Measurements from ENCODE around the gene ARID1B.
"Not testable (repeated sequence)": the region's sequence is repeated elsewhere in the genome, so short reads cannot be mapped to it uniquely, and the experiment has no call there.

The ARID1B gene

DNA sequence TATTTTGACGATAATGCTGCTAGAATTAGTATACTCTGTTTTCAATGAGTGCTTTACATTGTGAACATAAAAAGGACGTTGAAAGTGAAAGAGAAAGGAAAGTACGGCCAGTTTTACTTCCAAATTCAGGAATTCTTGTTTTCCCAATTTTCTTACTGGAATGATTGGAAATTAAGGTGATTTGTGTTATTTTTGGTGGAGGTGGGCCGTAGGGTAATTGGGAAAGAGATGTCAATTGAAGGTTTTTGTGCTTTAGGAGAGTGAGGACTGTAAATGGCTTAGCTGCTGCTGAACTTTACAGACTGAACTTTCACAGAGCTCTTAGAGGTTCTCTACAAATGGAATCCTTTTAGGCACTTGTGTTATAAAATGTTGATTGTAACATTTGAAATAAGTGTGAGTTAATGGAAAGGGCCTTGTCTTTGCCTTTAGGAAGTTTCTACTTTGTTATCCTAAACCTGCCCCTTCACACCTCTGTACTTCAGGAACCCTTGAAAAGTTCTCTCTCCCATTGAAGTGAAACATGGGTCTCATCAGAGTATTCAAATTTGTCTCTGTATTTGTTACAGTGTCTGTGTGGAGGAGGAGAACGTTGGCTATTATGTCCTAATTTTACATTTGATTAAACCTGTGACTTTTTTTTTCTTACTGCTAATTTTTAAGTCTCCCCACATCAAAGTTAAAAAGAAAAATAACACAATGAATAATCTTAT is 256.4 kb downstream of the ARID1B start:
- DNase-seq: no peak

DNA sequence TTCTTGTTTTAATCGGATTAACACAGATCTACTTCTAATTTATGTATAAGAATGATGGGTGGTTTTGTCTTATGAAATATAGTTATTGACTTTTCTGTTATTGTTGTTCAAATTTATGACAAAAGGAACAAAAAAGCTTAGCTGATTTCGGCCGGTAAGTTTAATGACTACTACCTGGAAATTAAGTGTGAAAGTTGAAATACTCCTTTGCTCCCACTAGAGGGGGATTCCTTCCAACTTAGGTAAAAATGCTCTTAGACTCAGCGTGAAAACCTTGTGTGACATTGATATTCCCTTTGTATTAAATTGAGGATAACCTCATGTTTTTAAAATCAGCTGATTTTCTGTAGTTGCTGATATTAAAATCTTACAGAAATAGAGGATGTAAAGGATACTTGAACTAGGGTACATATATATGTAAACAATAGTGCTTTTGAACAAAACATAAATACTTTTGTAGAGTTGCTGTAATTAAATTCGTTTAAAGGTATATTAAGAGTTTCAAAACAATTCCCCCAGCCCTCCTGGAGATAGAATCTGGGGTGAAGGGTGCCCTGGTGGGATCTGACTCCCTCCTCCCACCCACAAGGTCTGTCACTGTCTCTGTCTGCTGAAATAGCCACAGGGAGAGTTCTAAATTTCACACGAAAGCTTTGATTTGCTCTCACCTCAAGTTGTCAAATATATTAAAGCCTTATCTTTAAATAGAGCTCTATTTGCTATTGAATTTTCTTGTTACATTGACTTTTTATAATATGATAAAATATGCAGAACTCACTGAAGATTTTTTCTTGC is 257.5 kb downstream of the ARID1B start:
- DNase-seq: no peak

DNA sequence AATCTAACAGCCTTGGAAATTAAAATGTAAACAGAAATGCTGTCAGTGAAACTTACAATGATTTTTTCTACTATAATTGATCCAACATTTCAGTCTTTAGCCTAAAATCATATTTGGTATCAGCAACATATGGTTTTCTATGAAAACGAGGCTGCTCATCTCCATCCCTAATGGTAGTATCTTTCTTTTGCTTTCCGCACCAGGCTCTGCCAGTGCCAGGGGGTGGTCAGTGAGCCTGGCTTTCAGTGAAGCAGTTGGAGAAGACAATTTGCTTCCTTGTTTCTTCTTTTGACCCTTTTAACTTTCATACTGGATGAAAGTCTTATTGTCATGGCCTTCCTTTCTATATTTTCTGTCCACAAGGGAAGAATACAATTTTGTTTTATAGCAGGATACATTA is 258.4 kb downstream of the ARID1B start:
- DNase-seq: no peak

DNA sequence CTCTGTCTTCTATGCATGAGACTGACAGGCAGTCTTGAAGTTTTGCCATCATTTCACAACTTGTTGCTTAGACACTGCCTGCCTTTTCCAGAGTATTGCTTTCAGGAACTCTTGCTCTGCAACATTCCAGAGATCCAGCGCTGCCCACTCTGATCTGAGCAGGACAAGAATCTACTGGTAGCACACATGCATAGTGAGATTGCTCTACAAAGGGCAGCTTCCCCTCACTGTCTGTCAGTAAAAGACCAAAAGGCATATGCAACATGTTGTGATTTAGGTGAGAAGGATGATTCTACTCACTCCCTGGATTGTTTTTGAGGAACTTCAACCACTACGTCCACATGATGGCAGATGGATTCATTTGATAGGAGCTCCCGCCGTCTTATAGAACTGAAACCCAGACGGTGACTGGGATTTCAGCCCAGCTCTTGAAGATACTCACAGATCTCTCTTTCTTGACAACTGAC is 259.1 kb downstream of the ARID1B start:
- DNase-seq: no peak

DNA sequence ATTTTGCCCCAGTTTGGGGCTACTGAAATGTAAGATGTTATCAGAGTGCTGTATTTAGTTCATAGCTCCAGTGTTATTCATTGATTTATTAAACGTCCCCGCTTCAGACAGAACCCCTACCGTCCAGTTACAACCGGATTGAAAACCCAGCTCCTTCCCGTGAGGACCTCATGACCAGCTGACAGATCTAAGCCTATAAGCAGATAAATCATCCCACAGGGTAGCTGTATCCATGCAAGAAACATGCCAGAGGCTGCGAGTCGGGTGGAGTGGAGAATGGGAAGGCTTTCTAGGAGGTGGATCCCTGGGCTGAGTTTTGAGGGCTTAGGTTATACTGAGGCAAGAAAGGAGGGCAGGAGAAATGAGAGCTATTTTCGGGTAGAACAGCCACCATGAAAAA is 260.0 kb downstream of the ARID1B start:
- no peak for DNase-seq

DNA sequence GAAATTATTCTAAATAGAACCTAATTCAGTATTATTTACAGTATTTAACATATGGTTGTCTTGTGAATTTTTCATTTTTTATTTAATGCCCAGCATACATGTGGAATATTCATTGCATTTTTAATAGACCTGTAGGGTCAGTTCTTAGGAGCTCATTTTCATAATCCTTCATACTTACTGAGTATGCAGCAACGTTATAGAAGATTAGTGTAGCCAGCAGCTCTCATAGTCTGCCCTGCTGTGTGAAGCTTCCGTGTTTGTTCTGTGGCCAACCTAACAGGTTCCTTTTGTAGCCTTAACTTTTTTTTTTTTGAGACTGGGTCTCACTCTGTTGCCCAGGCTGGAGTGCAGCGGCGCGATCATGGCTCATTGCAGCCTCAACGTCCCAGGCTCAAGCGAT is 261.4 kb downstream of the ARID1B start:
- DNase-seq: no peak

DNA sequence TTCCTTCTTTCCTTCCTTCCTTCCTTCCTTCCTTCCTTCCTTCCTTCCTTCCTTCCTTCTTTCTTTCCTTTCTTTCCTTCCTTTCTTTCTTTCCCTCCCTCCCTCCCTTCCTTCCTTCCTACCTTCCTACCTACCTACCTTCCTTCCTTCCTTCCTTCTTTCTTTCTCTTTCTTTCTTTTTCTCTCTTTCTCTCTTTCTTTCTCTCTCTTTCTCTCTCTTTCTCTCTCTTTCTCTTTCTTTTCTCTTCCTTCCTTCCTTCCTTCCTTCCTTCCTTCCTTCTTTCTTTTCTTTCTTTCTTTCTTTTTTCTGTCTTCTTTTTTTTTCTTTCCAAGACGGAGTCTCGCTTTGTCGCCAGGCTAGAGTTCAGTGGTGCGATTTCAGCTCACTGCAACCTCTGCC is 262.5 kb downstream of the ARID1B start:
- not testable (repeated sequence) for DNase-seq

DNA sequence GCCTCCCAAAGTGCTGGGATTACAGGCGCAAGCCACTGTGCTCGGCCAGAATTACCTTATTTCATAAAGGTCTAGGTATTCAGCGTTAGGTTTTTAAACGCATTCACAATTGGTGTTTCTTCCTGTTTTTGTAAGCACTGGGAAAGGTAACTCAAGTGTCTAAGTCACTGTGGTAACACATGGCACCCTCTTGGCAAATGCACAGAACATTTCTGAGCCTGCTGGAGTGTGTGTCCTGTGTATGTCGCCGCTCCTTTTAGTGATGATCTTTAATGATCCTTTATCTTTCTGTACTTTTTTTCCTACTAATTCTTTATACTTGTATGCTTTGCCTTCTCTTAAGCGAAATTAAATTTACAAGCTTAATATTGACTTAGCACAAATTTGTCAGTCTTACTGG is 263.0 kb downstream of the ARID1B start:
- DNase-seq: no peak

DNA sequence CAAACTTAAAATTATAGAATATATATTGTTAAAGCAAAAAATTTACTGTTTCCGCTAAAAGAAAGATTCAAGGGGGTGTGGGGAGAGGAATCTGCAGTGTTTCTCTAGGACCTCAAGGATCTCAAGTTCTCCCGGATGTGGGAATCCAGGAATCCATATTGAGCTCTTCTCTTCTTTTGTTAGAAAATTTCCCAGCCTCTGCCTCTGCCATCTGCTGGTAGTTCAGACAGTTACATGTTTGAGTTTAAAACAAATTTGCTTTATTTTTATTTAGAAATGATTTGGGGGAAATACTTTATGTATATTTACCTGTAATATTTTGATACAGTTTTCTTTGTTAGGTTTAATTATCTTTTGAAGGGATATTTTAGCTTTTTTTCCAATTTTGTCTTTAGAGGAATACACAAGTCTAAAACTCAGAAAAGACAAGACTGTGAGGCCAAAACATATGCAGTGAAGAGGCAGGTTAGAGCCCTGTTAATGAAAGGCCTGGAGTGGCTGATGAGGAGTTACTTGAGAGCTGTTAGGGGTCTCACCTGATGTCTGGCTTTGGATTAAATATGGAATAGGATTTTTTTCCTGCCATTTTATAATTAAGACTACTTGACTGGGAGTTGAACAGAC is 268.8 kb downstream of the ARID1B start:
- no peak for DNase-seq

DNA sequence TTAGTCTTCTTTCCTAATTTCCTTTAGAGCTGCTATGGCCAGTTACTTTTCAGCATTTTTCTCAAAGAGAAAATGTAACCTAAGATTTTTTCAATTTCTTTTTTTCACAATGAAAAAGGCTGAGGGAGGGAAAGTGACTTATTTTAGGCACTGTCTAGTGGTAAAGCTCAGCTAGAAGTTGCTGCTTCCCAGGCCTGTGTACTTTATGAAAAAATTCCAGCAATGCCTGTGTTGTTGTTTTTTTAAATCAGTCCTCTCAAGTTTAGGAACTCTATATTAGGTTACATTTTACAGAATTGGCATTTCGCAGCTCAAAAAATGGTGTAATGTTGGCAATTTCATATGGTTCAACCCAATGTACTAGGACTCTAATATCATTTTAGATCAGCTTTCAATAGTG is 269.6 kb downstream of the ARID1B start:
- no peak for DNase-seq

DNA sequence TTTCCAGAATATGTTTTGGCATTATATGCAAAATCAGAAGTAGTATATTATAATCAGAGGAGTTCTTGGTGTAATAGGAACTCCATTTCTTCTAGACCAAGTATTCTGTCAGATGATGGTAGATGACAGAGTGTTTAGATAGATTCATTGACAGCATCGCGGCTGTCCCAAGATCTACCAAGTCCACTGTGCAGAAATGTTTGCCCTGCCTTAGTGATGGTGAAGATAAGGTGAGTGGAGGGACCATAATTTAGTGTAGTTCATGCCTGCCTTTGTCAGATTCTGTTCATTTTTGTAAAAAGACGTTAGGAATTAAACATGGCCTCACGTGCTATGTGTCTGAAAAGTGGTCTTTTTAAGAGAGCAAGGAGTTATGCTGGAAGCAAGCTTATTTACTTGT is 270.1 kb downstream of the ARID1B start:
- DNase-seq: no peak

DNA sequence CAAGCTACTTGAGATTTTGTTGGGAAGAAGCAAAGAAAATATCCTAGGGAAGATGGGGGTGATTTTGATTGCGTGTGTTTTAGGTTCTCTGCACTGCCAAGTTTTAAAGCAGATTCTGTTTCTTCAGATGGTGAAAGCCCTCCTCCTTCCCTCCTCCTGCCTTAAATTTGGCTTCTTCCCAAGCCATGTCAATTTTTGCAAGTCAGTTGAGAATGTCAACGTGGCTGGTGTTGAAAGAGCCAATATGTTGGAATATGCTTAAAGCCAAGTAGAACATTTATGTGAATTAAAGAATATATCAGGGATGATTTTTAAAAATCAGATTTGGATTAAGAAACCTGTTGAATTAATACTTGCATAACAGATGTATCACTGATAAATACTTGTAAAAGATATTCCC is 270.8 kb downstream of the ARID1B start:
- DNase-seq: no peak

DNA sequence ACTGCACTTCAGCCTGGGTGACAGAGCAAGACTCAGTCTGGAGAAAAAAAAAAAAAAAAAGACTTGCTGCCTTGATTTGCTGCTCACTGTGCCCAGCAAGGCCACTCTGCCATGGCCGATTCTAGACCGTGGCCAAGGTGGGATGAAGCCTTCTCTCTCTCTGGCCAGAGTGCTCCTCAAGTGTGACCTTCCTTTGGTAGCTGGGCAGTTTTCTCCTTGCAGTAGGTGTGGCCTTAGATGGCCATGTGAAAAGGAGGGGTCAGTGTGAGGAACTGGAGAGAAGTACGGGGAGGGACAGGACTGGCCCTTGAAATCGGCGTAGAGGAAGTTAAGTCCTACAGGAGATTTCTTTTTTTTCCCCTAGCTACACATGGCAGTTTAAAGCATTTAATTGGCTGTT is 272.0 kb downstream of the ARID1B start:
- no peak for DNase-seq

DNA sequence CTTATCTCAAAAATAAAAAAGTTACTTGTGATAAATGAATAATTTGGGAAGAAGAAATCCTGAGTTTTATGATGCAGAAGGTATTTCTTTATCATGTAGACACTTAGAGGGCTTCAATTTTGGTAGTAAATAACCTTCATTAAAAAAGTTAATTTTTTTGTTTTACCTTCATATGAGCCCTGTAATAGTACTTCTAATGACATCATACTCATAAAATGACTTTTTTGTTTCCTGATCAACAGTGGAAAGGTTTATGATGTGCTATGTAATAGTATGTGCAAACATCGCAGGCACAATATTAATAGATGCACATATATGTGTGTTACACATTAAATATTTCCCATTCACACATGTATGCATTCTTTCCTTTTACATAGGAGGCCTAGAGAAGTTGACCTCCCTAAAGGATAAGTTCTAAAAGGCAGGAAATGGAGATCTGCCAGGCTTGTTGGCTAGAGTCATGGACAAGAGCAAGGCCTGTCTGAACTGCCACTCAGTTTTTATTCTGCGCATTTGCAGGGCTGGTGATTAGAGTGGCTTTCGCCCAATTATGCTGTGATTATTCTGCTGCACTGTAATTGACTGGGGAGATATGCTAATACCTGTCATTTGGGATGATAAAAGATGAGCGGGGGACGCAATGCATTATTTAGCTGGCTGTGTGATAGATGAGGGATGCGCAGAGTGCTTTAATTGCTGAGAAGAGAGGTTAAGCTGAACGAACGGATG is 273.5 kb downstream of the ARID1B start:
- DNase-seq: peak; percentile 27

DNA sequence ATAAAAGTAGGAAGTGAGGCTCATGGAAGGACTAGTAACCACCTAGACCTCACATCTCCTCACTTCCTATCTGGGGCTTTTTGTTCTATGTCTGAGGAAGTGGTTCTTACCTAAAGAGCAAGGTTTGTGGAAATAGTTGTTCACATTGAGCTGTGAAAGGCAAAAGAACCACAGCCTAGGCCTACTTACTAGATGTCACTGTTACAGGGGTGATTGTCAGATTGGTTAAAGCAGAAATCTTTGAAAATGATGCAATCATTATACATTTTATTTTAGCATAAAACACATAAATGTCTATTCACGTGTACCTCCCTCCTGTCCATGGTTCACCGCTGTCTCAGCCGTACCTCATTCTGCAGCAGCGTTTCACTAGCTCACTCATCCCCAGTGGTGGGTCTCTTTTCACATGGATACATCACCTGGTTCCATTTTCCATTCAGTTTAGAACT is 277.4 kb downstream of the ARID1B start:
- DNase-seq: no peak

DNA sequence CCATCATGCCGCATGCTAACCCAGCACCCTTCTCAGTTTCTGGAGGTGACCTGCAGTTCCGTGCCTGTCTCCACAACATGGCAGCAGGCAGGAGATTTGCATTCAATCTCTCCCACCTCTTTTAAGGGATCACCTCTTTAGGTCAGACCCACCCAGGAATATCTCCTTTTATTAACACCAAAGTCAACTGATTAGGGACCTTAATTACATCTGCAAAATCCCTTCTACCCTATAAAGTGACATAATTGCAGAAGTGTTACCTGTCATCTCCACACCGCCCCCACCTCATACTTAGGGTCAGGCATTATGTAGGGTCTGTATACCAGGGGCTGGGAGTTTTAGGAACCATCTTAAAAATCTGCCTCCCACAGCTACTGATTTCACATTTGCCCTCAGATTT is 278.7 kb downstream of the ARID1B start:
- DNase-seq: no peak

DNA sequence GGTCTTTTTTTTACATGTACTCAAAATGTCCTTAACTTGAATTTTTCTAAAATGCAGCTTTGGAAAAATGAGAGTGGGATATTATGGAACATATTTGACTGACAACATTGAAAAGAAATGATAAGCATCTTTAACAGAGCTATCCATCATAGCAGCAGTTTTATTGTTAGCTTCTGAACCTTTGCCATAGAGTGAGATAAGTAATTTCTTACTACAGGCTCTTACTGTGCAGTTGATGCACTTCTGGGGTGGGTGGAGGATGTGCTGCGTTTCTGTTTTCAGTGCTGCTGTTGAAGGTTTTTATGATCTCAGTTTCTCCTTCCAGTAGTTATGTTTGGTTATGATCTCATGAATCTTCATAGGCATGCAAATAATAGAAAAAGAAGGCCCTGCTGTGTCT is 279.1 kb downstream of the ARID1B start:
- DNase-seq: no peak

DNA sequence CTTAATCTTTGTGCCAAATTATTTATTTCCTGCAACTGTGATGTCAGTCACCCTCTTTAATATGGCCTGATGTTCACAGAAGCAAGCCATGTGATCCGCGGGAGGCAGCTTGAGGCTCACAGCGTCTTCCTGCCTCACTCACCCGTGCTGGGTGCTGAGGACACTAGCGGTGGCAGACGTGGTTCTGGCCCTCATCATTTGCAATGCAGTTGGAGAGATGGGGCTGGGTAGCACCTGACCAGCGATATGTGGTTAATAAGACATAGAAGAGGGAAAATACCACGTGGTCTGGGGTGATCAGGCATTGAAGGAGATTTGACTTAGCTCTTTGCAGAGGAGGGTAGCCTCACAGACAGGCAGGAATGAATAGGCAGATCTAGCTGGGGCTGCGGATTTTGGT is 281.4 kb downstream of the ARID1B start:
- DNase-seq: no peak

DNA sequence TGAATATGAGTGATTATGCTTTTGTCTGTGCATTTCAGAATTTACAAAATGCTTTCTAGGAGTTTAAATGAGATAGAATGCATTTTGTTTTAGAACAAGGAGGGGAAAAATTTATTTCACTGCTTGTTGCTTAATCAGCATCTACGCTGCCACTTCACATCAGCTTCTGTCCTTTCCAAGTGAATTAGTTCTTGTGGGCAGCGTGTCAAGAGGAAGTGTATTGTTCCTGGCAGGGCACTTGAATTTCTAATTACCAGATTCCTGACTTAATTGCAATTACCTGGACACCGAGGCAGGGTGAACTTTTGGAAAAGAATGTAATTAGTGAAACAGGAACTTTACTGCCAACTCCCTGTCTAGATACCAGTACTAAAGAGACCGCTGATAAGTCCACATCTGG is 282.6 kb downstream of the ARID1B start:
- no peak for DNase-seq

DNA sequence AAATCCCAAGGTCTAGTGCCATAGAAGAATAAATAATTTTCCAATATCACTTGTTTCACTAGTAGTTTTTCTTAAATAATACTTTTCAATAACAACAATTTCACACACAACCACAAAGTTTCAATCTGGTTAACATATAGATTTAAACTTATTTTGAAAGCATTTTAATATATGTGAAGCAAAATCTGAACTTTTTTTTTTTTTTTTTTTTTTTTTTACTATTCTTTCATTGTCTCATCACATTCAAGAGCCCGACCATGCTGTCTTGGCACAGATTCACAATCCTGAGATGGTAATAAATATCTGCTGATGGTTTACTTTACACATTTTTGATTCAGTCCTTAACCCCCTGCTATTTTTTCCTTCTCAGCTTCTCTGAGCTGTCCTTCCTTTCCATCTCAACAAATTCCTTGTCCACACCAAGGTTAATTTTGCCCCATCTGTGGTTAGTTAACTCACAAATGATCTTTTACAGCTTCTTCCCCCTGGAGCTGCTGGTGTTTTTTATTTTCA is 283.3 kb downstream of the ARID1B start:
- no peak for DNase-seq

DNA sequence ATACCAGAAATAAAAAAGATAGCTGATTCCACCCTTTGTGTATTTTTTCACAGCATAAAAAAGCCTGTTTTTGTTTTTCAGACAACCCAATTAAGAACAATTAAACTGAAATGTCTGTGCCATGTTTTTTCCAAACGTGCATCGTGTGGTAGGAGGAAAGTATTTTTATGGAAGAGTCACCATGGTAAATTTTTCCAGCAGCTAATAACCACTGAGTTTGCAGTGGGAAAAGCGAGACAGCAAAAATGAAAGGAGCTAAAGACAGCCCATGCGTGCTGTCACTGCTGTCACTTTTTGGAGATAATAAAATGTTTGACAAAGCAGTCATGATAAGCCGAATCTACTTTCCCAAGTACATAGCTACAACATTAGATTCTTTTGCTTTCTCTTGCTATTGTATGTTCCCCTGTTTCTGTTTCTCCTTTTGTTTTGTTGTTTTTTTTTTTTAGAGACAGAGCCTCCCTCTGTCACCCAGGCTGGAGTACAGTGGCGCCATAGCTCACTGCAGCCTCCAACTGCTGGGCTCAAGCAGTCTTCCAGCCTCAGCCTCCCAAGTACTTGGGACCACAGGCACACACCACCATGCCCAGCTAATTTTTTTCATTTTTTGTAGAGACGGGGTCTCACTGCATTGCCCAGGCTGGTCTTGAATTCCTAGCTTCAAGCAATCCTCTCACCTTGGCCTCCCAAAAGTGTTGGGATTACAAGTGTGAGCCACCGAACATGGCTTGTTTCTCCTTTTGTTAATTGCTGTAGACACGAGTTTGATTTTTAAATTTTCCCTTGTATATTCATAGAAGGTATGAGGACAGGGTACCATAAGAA is 284.8 kb downstream of the ARID1B start:
- DNase-seq: no peak
